ENCODE measurements around the gene NFU1. TPM values are rescaled to one million over a fixed set of nuclear protein-coding genes. Genes with fewer than 3 reads are reported as not detected.

NFU1 gene
- total RNA-seq, result 10 to 100 TPM; 58.4 to 62.0 TPM

DNA sequence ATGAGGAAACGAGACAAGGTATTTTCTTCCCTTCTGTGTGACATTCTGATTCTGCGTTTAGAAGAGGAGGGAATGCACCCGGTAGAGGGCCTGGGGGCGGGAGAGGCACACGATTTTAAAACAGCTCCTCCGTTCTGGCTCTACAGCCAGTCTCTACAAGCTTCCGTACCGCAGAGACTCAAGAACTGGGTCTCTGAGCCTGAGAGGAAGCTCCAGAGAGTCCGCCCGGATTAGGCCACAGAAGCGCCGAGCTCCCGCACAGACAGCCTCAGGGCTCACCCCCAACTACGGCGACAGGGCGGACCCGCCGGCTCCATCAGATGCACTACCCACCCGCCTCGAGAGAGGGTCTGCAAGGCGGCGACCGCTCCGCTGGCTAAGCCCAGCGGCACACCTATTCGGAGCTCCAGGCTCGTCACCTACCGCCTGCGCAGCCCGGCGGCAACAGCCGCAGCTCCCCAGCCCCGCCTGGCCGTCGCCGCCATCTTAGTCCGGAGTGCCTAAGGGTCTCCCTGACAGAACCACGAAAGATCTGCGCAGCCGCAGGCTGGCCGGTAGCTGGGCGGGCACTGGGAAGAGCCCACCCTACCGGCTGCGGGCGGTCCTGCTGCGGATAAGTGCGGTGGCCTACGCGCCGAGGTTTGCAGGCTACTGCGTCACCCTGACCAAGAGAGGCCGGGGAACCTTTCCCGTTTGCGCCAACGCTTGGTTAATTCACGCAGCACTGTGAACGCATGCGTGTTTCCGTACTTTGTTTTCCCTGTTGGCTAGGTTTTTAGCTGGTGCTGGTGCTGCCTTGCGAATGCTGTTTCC lies at the start of gene NFU1:
TSS of gene NFU1 (minus strand) at position 498 of the 813 bp plus-strand sequence. CDS start at position 485, 13 bp downstream.
- no peaks in the 10 kb centered on the region for H3K36me3 ChIP-seq
- peak within 1 kb of the TSS; percentile 89 to 92 for H3K9ac ChIP-seq (ENCODE audit: low read depth in 2 of 2, low read length in 2 of 2)
- peaks cover 4% of the 10 kb centered on the region for H3K4me1 ChIP-seq
- peak within 1 kb of the TSS; percentile 99 for H3K27ac ChIP-seq
- no peaks in the 10 kb centered on the region for H3K27me3 ChIP-seq
- intact Hi-C loops (cut with DNase I), result no loop called here
- H3K9me3 ChIP-seq, result no peaks in the 10 kb centered on the region
- H3K4me3 ChIP-seq, result peak within 1 kb of the TSS; percentile 81
- peak; percentile 90 for DNase-seq
- TF ChIP-seq, protein P1, sequence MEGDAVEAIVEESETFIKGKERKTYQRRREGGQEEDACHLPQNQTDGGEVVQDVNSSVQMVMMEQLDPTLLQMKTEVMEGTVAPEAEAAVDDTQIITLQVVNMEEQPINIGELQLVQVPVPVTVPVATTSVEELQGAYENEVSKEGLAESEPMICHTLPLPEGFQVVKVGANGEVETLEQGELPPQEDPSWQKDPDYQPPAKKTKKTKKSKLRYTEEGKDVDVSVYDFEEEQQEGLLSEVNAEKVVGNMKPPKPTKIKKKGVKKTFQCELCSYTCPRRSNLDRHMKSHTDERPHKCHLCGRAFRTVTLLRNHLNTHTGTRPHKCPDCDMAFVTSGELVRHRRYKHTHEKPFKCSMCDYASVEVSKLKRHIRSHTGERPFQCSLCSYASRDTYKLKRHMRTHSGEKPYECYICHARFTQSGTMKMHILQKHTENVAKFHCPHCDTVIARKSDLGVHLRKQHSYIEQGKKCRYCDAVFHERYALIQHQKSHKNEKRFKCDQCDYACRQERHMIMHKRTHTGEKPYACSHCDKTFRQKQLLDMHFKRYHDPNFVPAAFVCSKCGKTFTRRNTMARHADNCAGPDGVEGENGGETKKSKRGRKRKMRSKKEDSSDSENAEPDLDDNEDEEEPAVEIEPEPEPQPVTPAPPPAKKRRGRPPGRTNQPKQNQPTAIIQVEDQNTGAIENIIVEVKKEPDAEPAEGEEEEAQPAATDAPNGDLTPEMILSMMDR (IDR thresholded peaks at IDR 0.05), result no peak

DNA sequence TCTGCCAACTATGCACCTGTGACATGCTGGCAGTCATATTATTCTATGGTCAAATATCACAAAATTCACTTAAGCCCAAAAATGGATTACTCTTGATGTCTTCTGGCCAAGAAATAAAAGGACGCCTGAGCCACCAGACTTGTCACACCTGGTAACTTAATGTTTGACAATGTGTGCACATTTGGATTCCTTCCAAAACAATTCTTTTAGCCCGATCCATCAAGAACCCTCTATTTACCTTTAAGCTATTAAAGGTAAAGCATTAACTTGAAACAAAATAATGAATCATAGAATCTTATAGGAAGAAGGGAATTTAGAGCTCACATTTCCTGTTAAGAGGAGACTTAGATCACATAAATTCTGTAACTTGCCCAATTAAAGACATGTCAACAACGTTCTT lies 46.5 kb upstream of the NFU1 start:
- no peaks in the 10 kb centered on the region for H3K9me3 ChIP-seq
- no peaks in the 10 kb centered on the region for H3K4me1 ChIP-seq
- H3K4me3 ChIP-seq, result no peak overlapping the region
- no peaks in the 10 kb centered on the region for H3K27me3 ChIP-seq
- intact Hi-C loops (cut with DNase I), result no loop called here
- DNase-seq, result peak; percentile 55
- H3K27ac ChIP-seq, result peak overlapping the region; percentile 67
- TF ChIP-seq, protein P1 (IDR thresholded peaks at IDR 0.05), result no peak
- no peaks in the 10 kb centered on the region for H3K36me3 ChIP-seq
- H3K9ac ChIP-seq (ENCODE audit: low read depth in 2 of 2, low read length in 2 of 2), result peak overlapping the region in 1 of 2 donors; percentile 1

DNA sequence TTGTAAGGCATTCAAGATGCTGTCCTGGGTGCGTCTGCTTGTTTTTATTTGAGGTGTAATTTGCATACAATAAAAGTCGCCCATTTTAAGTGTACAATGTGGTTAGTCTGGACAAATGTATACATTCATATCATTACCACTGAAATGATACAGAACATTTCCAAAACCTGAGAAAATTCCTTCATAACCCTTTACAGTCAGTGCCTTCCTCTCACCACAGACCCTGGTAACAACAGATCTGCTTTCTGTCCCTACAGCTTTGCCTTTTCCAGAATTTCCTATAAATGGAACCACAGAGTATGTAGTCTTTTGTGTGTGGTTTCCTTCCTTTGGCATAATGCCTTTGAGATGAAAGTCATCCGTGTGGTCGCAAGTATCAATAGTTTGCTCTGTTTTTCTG lies 45.8 kb upstream of the NFU1 start:
- Histone ChIP-seq H3K9me3 (no peaks in the 10 kb centered on the region), H3K4me3 (no peak overlapping the region), H3K36me3 (no peaks in the 10 kb centered on the region), H3K27ac (peak overlapping the region; percentile 67), H3K9ac (ENCODE audit: low read depth in 2 of 2, low read length in 2 of 2) (peak overlapping the region in 1 of 2 donors; percentile 1), H3K4me1 (no peaks in the 10 kb centered on the region), H3K27me3 (no peaks in the 10 kb centered on the region)
- TF ChIP-seq, protein P1 (IDR thresholded peaks at IDR 0.05), result no peak
- intact Hi-C loops (cut with DNase I), result no loop called here
- DNase-seq, result no peak

DNA sequence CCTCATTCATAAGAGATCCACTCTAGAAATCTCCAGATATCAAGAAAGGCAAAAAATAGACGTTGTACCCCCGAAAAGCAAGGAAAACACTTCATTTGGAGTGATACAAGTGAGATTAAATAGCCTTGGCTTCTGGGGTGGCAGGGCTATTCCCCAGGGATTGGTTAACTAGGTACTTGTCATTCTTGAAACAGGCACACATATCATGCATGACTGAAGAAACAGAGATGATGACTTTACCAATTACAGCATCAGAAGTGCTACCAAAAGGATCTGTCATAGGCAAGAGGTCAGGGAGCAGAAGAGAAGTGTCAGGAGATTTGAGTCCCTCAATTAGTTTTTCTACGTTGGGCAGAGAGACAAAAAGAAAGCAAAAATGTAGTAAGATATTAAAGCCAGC lies 45.2 kb upstream of the NFU1 start:
- H3K36me3 ChIP-seq, result no peaks in the 10 kb centered on the region
- DNase-seq, result no peak

DNA sequence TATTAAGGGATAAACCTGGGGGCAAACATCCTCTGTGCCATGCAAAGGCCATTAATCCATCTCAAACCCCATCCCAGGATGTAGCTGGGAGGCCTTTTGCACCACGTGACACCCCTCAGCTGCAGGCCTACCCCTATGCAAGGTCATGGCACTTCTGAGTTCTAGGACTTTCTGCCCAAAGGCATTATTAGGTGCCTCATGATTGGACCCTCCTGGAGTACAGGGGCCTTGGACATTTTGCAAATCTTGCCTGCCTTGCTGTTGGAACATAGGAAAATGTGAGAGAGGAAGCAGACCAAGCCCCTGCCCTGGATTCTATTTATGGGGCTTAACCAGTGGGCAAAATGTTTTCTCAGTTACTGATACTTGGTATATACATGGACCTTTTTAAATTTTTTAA lies 44.2 kb upstream of the NFU1 start:
- intact Hi-C loops (cut with DNase I), result no loop called here
- TF ChIP-seq, protein P1 (IDR thresholded peaks at IDR 0.05), result no peak
- no peaks in the 10 kb centered on the region for H3K4me1 ChIP-seq
- H3K4me3 ChIP-seq, result no peak overlapping the region
- no peaks in the 10 kb centered on the region for H3K9me3 ChIP-seq
- H3K36me3 ChIP-seq, result no peaks in the 10 kb centered on the region
- DNase-seq, result no peak
- no peaks in the 10 kb centered on the region for H3K27me3 ChIP-seq
- no peak overlapping the region for H3K27ac ChIP-seq
- no peak overlapping the region for H3K9ac ChIP-seq (ENCODE audit: low read depth in 2 of 2, low read length in 2 of 2)

More for the DNA sequence above, 45.2 kb upstream of the NFU1 start:
- Histone ChIP-seq H3K27ac (peak overlapping the region; percentile 67), H3K4me3 (no peak overlapping the region), H3K4me1 (no peaks in the 10 kb centered on the region), H3K9me3 (no peaks in the 10 kb centered on the region), H3K27me3 (no peaks in the 10 kb centered on the region), H3K9ac (ENCODE audit: low read depth in 2 of 2, low read length in 2 of 2) (peak overlapping the region in 1 of 2 donors; percentile 53)
- TF ChIP-seq, protein P1 (IDR thresholded peaks at IDR 0.05), result no peak
- intact Hi-C loops (cut with DNase I), result no loop called here
